OCI-M2 (cell line): Measurements from ENCODE around the gene AKAP6.

Experiments used
- DNase-seq: peaks from one replicate; lab custom pipeline; 2025; ENCODE audit not compliant: unreplicated experiment; lab: John Stamatoyannopoulos, UW

AKAP6 gene

DNA sequence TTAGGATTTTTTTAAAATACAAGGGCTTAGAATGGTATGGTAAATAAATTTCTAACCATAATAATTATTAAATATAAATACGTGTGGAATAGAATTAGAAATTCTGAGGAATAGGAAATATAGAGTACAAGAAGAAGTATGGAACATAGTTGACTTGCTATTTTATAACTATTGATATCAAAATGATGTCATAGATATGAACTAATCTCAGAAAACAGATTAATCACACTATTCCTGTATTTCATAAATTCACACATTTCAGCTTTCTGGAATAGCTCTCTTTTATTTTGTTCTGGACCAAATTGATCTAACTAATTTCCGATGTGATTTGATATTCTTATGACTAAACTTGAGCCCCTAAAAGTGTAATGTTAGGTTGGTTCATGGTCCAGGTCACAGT is 372.4 kb downstream of the AKAP6 start:
- DNase-seq: no peak

DNA sequence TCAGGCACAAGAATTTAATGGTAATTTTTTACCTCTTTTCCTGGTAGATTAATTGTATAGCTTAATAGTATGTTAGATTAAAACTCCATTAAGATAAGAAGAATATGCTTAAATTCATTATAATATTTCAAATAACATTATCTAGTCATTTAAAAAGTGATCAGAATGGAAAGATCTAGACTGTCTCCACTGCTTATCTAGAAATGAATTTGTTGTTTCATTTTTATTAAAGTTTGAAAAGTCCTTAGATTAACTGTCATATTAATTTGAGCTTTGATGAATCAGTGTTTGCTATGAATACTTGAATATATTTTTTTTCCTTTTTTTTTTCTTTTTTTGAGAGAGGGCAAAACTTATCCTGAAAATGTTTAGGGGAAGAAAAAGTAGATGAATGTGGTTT is 373.0 kb downstream of the AKAP6 start:
- no peak for DNase-seq

DNA sequence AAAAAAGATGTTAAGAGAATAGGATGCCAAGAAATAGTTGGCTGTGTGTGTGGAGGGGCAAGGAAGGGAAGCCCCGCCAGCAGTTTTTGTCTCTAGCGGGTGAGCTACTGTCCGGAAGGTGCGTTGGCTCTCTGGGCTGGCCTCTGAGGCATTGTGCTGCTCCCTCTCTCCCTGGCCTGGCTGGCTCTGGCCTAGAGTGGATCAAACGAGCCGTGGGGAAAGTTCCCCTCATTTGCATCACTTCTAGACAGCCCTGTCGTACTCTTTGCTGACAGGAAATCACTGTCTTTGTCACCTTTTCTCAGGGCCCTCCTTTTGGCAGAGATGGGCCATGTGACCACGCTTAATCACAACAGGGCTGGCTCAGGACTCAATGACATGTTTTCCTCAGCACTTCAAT is 373.5 kb downstream of the AKAP6 start:
- no peak for DNase-seq

DNA sequence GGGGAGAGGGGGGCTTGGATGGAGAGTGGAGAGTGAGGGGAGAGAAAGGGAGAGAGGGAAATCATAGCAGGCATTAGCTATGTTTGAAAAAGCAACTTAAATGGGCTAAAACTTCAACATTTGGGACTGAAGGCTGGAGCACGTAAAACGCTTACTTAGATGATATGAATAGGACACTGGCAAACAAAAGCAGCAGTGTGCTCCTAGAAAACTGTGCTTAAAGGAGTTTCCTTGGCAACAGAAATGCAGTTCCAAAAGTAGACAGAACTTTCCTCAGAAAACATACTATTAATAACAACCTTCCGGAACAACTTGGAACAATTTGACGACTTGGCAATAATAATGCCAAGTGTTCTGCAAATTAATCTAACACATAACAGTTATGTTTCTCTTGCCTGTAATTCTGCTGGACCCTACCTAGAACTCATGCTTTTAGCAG is 374.1 kb downstream of the AKAP6 start:
- DNase-seq: no peak

DNA sequence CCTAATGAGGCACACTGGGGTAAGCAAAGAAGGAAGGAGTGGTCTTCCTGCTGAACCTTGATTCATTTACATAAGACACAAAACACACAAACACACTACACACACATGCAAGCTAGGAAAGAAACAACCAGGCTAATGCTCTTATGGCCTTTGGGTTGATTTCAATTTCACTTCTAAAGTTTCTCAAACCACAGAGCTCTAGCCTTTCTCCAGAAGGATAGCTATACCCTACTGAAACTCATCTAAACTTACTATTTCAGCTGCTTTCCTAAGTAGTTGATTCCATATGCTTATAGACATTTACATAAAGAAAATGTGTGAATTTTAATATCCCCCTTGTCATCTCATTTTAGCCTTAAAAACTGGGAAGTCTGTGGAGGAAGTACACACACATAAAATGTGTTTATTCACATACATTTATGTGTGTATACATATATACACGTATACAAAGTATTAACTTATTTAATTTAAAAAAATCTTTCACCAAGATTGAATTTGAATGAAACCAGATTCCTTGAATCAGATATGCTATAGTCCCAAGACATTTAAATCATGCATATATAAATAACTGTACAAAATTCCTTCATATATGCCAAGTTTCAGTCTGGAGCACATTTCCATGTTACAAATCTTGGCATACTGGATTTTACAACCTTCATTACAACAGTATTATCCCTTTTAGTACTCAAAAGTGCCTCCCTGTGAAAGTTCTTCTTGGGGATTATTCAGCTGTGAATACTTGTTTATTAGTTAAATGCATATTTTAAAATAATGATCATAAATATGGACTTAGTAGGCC is 377.8 kb downstream of the AKAP6 start:
- DNase-seq: no peak

DNA sequence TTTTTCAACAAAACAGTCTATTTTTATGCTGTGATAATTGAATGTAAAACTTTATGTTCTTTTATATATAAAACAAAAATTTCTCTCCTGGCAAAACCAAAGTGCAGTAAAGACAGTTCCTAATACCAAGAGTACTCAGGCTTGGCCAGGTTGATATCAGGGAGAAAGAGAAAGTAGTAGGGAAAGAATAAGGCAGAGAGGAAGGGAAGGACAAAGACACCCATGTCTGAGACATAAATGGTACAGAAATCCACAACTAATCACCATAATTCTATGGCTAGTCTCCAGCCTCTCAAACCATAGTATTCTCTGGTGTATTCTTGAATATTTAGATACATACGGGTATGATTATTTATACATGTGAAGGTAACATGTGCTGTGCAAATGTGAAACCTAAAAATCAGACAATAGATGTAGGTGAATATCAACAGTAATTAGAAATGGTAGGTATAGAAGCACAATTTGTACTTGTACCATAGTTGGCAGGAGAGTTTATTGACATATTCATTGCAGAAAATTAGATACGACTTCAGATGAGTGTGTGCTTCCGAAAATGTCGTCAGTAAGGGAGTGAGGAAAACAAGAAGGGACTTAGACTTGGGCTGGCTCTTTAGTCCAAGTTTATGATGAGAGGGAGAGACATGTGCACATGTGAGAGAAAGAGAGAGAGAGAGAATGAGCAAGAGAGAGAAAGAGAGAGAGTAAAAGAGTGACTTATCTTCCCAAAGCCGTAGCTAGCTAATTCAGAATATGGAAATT is 378.8 kb downstream of the AKAP6 start:
- no peak for DNase-seq

DNA sequence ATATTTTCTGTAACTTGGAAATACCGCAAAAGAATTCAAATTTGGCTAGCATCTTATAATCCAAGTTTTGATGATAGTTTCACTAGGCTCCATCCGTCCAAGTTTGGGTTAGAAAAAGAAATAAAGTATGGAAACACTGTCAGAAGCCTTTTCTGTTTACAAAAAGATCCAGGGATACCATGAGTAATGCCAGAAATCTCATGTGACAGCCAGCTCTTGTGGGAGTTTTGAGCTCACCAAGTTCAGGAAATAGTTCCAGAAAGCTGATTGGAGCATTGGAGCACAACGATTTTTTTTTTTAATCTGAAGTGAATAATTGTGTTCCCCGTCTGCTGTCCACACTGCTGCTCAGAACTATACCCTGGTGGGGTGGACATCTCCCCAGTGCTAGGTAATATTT is 379.9 kb downstream of the AKAP6 start:
- no peak for DNase-seq

DNA sequence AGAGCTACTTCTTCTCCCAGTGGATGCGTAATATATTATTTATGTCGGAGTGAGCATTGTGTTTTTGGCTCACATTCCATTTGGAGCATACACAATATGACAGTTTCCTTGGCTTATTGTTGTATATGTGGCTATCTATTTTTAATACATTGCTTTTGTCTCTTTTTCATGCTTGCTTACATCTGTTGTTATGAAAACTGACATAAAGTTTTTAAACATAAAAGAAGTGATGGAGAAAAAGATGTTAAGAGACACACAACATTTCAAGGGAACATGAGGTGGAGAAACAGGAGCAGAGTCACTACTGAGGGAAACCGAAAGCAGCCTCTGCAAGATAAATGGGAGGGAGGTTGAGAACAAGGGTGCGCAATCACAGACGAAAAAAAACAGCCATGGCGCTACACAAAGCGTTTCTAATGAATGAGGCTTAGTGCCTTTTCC is 381.2 kb downstream of the AKAP6 start:
- DNase-seq: no peak

DNA sequence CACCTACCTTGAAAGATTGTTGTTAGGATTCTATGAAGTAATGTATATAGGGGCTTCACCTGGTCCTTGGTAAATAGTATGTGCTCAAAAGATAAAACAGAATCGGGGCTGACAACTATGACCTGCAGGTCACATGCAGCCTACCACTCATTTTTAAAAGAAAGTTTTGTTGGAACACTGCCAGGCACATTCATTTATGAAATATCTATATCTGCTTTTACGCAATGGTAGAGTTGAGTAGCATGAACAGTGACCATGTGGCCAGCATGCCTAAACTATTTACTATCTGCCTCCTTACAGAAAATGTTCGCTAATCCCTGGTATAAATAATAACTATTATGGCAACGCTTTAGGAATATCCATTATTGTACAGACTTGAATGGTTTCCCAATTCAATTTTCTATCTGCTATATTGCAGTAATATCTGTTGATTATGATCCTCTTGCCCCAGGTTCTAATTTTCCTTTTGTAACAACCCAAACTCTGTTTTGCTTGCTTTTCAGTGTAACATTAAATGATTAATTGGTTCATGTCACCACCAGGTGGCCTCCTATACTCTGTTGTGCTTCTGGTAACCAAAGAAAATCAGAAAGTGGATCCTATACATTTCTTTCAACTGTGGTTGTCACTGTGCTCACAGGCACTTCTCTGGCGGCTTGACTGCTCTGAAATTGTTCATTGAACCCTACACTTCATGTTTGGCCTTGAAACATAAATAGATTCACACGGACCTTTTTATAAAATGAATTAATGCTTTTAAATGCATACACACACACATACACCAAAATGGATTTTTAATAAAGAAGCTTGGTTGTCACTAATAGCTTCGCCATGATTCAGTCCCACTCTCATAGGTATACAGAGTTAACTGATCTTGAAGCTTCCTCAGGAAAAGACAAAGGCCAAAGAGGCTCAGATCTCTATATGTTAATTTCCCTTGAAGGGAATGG is 381.9 kb downstream of the AKAP6 start:
- DNase-seq: peak; percentile 7

DNA sequence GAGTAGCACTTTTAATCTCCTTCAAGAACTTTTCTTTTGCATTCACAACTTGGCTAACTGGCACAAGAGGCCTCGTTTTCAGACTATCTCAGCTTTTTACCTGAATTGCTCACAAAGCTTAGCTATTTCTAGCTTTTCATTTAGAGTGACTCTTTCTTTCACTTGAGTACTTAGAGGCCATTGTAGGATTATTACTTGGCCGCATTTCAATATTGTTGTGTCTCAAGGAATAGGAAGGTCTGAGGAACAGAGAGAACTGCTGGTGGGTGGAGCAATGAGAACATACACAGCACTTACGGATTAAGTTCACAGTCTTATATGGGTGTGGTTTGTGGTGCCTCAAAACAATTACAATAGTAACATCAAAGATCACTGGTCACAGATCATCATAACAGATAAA is 384.8 kb downstream of the AKAP6 start:
- no peak for DNase-seq

DNA sequence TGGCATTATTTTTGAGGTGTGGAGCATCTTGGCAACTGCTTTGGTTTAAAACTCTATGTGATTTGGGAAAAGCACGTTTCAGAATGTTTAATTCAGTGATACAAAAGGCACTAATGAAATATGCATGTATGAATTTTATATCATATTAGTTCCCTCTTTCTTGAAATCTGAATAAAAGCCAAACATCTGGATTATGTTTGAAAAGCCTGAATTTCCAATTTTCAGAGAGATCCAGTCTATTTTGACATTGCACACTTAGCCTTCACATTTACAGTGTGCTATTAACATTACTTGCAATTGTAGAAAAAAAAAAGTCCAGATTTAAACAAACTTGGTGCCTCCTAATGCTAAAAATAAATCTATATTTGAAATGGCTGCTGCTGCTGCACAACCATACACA is 390.5 kb downstream of the AKAP6 start:
- DNase-seq: no peak

DNA sequence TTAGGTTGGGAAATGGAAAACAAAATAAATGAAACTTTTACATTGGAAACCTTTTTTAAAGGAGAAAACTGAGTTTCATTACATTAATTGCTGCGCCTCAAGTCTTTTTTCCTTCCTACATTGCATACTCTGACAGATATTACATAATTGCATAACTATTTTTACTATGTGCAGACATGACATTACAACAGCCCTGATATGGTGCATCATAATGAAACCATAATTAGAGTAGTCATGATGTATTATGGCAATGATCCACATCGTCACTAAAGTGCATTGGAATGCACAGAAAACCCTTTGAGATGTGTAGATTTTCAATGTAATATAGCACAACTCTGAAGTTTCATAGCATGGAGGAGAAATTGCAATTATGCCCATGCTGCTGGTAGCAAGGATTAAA is 391.8 kb downstream of the AKAP6 start:
- DNase-seq: no peak

DNA sequence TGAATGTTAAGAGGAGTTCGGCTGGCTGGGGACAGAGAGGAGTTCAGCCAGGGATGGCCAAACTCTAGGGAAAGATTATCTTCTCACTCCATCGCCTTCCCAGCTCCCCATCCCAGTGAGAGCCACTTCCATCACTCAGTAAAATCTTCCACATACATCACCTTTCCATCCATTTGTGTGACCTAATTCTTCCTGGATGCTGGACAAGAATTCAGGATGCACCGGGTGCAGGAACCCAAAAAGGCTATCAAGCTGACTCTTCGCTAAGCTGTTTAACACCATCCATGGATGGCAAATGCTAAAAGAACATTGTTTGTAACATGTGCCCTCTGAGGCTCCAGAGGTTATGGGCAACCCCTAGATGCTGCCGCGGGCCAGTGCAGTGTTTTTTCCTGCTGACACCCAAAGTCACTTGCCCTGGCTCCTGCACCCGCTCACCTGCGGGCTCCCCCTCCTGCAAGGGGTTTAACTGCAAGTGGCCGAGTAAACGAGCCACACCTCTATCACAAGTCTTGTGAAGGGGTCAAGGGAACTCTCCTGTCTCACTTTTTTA is 393.6 kb downstream of the AKAP6 start:
- DNase-seq: no peak

DNA sequence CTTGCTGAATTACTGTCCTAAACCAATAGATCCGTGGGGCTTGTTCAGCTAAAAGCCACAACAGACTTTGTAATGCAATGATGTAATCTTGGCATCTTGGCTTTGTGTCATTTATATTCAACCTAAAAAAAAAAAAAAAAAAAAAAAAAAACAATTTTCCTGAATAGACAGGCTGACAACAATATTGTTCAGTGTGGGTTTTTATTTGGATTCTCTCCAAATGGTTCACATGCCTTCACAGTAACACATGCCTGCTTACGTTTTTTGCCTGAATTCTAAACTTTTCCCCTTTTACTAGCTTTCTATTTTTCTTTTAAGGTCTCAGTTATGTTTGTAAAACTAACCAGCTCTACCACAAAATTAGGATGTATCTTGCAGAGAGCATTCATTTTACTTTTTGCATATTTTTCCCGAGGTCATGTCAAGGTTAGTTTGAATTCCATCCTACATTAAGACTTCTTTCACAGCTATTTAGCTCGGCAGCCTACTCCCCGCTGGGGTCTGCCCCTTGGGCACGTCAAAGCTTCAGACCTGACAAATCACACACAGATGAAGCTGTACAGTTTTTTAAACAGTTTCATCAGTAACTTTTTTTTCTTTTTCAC is 395.9 kb downstream of the AKAP6 start:
- DNase-seq: no peak

DNA sequence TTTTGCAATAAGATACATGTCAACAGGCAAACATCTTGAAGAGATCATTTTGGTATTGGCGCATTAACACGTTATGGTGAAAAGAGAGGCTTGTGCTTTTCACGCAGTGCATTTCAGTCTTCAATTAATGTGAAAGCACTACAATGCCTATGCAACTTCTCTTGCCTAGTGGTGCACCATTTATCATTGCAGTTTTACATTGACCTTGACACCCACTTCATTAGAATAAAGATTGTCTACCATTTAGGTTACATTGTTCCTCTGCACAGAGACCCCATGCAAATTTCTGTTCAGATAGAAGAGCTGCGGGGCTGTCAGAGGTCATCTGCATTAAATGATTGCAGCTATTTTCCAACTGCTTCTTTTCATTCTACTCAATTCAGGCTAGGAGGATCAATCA is 397.4 kb downstream of the AKAP6 start:
- no peak for DNase-seq

DNA sequence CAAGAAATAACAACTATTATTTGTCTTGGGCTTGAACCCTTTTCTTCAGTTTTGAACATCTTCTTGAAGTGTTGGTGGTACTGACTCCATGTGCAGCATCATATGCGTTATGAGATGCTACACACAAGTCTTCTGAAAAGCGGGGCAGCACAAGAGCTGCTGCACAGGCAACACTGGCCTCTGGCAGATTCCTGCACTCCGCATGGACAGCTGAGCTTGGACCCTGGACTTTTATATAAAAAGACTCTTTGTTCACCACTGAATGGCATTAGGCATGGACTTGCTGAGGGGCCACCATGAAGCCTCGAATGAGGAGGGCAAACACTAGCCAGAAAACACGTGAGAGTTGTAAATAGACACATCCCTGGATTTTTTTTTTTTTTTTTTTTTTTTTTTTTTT is 398.7 kb downstream of the AKAP6 start:
- DNase-seq: no peak

DNA sequence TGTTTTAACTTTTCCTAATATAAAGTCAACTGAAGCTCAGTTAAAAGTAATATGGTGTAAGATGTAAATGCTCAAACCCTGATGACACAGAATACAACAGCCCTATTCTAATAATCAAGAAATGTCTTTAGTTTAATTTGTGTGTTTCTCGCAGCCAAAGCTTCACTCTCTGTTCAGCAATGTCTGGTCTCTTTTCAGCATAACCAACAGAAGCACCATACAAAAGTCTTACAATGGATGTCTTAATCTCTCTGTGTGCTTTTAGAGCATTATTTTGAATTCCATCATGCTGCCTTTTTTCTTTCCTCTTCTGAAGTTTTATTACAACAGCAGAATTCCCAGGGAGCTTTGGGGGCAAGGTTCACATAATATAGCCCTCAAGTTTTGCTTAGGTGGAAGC is 399.4 kb downstream of the AKAP6 start:
- DNase-seq: no peak

DNA sequence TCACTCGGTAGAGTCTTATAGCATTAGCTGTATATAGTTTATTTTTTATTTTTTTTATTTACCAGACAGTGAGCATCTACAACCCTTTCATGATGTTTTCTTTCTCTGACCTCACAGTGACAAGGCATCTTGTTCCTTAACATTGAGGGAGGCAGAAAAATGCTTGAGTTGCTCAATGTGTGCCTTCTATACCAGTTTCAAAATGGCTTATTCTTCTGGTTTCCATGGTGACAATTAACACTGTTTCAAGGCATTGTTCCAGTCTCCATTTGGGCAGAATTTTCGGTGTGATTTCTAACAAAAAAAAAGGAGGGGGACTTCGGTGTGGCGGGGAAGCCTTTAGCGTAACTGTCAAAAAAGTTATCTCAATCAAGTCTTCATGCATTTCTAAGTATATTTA is 399.9 kb downstream of the AKAP6 start:
- no peak for DNase-seq

DNA sequence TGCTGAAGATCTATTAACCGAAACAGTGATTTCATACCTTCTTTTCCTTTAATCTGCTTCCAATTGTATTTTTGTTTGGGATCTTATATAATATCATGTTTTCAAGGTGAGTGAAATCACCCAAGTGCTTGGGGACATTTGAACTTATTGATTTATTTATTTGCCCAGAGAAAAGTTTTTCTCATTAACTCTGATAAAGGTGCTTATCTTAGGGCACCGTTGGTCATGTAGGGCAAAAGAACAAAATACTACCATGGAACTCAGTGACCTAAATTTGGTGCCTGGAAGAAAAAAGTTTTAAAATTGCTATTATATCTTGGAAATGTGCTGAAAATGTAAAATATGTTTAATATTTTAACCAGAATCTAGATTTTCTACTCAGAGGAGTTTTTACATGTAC is 402.2 kb downstream of the AKAP6 start:
- DNase-seq: no peak

DNA sequence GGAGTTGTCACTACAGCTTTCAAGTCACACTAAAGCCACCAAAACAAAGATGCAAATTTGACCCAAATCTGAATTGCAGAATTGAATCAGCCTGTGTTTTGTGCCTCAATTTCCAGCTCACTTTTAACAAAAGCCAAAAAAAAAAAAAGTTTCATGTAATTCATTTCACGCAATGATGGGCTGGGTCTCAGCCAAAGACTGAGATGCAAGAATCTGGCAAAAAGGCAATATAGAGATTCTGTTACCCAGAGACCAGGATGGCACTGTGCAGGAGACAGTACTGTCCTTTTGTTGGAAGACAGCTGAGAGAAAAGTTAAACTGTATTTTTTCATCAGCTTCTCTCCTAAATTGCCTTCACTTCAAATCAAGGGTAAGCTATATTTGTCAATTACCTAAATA is 403.9 kb downstream of the AKAP6 start:
- no peak for DNase-seq

DNA sequence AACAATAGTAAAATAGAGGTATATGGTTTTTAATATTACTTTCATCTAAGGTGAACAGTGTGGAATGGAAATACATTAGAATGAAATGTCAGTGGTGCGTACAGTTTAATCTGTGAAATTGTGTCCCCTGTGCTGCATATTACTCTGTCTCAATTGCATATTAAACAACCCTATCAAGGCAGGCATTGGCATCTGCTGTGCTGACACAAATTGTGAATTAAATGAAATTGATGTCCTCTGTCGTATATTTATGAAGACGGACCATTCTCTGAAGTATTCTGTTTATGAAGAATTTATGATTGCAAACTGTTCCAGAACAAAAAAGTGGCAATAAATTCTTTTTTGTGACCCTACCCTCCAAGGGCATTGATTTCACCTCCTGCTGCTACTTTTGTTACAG is 405.2 kb downstream of the AKAP6 start:
- DNase-seq: no peak
